Cardiac muscle cell (in vitro differentiated cells and primary cell): ENCODE results near the gene CYP1A2. TPM values are rescaled to one million over a fixed set of nuclear protein-coding genes. Genes with fewer than 3 reads are reported as not detected.

Source experiments
- DNase-seq, 2 donors: peaks; one replicate each; pipeline versions ENCODE4 v3.0.0 to v3.0.0-alpha.2; 2010 to 2017; ENCODE audit warnings: low read depth in 1 of 2, low spot score in 1 of 2
- H3K27ac ChIP-seq: fragments of 200-600 bp; sonication (generic); 2 replicates; pipeline ENCODE4 v1.5.1; 2016
- H3K27me3 ChIP-seq: fragments of 200-600 bp; sonication (generic); 2 replicates; pipeline ENCODE4 v1.6.0; 2016; ENCODE audit warnings: control low read depth
- H3K36me3 ChIP-seq: fragments of 200-600 bp; sonication (generic); 2 replicates; pipeline ENCODE4 v1.5.1; 2016; ENCODE audit warnings: control low read depth
- H3K4me1 ChIP-seq: fragments of 200-600 bp; sonication (generic); 2 replicates; pipeline ENCODE4 v1.8.1; 2017; ENCODE audit warnings: low read depth, mild to moderate bottlenecking, mixed run types
- H3K4me3 ChIP-seq: fragments of 200-600 bp; sonication (generic); 2 replicates; pipeline ENCODE4 v1.5.1; 2016; ENCODE audit warnings: mild to moderate bottlenecking
- H3K9me3 ChIP-seq: fragments of 200-600 bp; sonication (generic); 2 replicates; pipeline ENCODE4 v1.5.1; 2017; ENCODE audit warnings: low read depth, mild to moderate bottlenecking, control low read depth
- CTCF ChIP-seq: IDR thresholded peaks from 2 replicates; pipeline ENCODE4 v1.5.1; 2012; ENCODE audit warnings: low read depth, mild to moderate bottlenecking, low read length
- polyA plus RNA-seq: library from polyadenylated mRNA; unstranded; fragments of >200 nt; fragmentation: Nextera tagmentation; extraction: Ambion mirVana; gene quantifications from 2 replicates; pipeline ENCODE4 v1.2.1, GENCODE V29; 2016
- total RNA-seq: library from RNA; depleted of rRNA; stranded (reverse); fragments of >200 nt; gene quantifications from 2 replicates; pipeline ENCODE4 v1.2.3, GENCODE V29; 2016

CYP1A2 gene
- total and polyA plus RNA-seq, 2 experiments from 2014 or later = not detected

- H3K9me3 ChIP-seq = no peaks in the 10 kb centered on the region
Observed at GRCh38 chr15:74773731-74774252, 25.1 kb downstream of the CYP1A2 start.

GRCh38 chr15:74775132-74775562 is 26.5 kb downstream of the CYP1A2 start:
- Histone ChIP-seq H3K27ac (peak overlapping the region; percentile 81), H3K4me3 (no peak overlapping the region), H3K9me3 (no peaks in the 10 kb centered on the region), H3K36me3 (no peaks in the 10 kb centered on the region), H3K4me1 (peaks cover 21% of the 10 kb centered on the region), H3K27me3 (no peaks in the 10 kb centered on the region)
- TF ChIP-seq CTCF = no peak
- no peak for DNase-seq

More at GRCh38 chr15:74773731-74774252, 25.1 kb downstream of the CYP1A2 start:
- no peaks in the 10 kb centered on the region for H3K36me3 ChIP-seq
- DNase-seq = peak in 1 of 2 donors; percentile 19
- no peaks in the 10 kb centered on the region for H3K27me3 ChIP-seq
- H3K27ac ChIP-seq = no peak overlapping the region
- peaks cover 18% of the 10 kb centered on the region for H3K4me1 ChIP-seq
- TF ChIP-seq CTCF = no peak
- no peak overlapping the region for H3K4me3 ChIP-seq

GRCh38 chr15:74775894-74776293 is 27.2 kb downstream of the CYP1A2 start:
- no peak for DNase-seq
- no peaks in the 10 kb centered on the region for H3K36me3 ChIP-seq

GRCh38 chr15:74776821-74777768 is 28.4 kb downstream of the CYP1A2 start:
- H3K9me3 ChIP-seq = no peaks in the 10 kb centered on the region
- H3K36me3 ChIP-seq = no peaks in the 10 kb centered on the region
- H3K4me1 ChIP-seq = peaks cover 37% of the 10 kb centered on the region
- peak overlapping the region; percentile 81 for H3K27ac ChIP-seq
- DNase-seq = peak; percentile 36 to 86
- TF ChIP-seq CTCF = no peak
- no peak overlapping the region for H3K4me3 ChIP-seq
- H3K27me3 ChIP-seq = no peaks in the 10 kb centered on the region

More at GRCh38 chr15:74775894-74776293, 27.2 kb downstream of the CYP1A2 start:
- Histone ChIP-seq H3K4me1 (peaks cover 29% of the 10 kb centered on the region), H3K9me3 (no peaks in the 10 kb centered on the region), H3K4me3 (no peak overlapping the region), H3K27me3 (no peaks in the 10 kb centered on the region), H3K27ac (peak overlapping the region; percentile 81)
- no peak for TF ChIP-seq CTCF

GRCh38 chr15:74777769-74778598 is 29.3 kb downstream of the CYP1A2 start:
- Histone ChIP-seq H3K27me3 (no peaks in the 10 kb centered on the region), H3K9me3 (no peaks in the 10 kb centered on the region), H3K36me3 (no peaks in the 10 kb centered on the region), H3K4me1 (peaks cover 37% of the 10 kb centered on the region), H3K4me3 (no peak overlapping the region), H3K27ac (peak overlapping the region; percentile 81)
- TF ChIP-seq CTCF = no peak
- DNase-seq = no peak
